SK-N-SH (cell line): ENCODE measurements around the gene OR52N1. TPM values are rescaled to one million over a fixed set of nuclear protein-coding genes. Genes with fewer than 3 reads are reported as not detected.

Experiments
- CTCF ChIA-PET: fragments of 300-600, 350-600 bp; formaldehyde crosslinking; extraction: SDS; loops from one replicate; lab custom pipeline; 2021; lab: Yijun Ruan, JAX
- POLR2A ChIA-PET: fragments of 350-600 bp; sonication (Branson Sonifier 250); formaldehyde crosslinking; extraction: SDS; loops from one replicate; lab custom pipeline; 2020; ENCODE audit warnings: antibody characterized with exemption, inconsistent platforms; lab: Yijun Ruan, JAX
- DNase-seq: peaks from one replicate; pipeline ENCODE4 v3.0.0; 2012
- H2AFZ ChIP-seq: fragments of 200-600 bp; sonication (generic); 2 replicates; pipeline ENCODE4 v1.8.1; 2016; ENCODE audit warnings: antibody characterized with exemption, mild to moderate bottlenecking, low read depth
- H3F3A ChIP-seq: fragments of 200-600 bp; sonication (generic); replicated peaks from 2 replicates; pipeline ENCODE3; 2016; ENCODE audit warnings: antibody characterized with exemption, mild to moderate bottlenecking; ENCODE audit not compliant: insufficient read depth
- H3K27ac ChIP-seq, 2 experiments: fragments of 200-500 bp in 1 of 2; fragments of 200-600 bp in 1 of 2; sonication (Bioruptor generic) in 1 of 2; sonication (generic), shearing (Covaris generic) in 1 of 2; 2 replicates each; pipeline versions ENCODE4 v1.5.1 to v1.6.1; 2014 to 2016; ENCODE audit warnings: low read depth in 2 of 2, inconsistent platforms in 1 of 2, low read length in 1 of 2, mild to moderate bottlenecking in 1 of 2, mixed read lengths in 1 of 2
- H3K27me3 ChIP-seq: fragments of 200-600 bp; sonication (generic), shearing (Covaris generic); 2 replicates; pipeline ENCODE4 v1.6.1; 2016; ENCODE audit warnings: mixed run types; ENCODE audit not compliant: insufficient read depth
- H3K36me3 ChIP-seq, 2 experiments: fragments of 200-500 bp in 1 of 2; fragments of 200-600 bp in 1 of 2; sonication (Bioruptor generic) in 1 of 2; sonication (generic) in 1 of 2; replicated peaks in 1 of 2; 2 replicates each; pipeline versions ENCODE3 to v1.5.1; 2014 to 2016; ENCODE audit warnings: low read length in 1 of 2, mild to moderate bottlenecking in 1 of 2; ENCODE audit not compliant: insufficient read depth in 2 of 2, control insufficient read depth in 1 of 2
- H3K4me1 ChIP-seq, 2 experiments: fragments of 200-500 bp in 1 of 2; fragments of 200-600 bp in 1 of 2; sonication (Bioruptor generic) in 1 of 2; sonication (generic), shearing (Covaris generic) in 1 of 2; 2 replicates each; pipeline versions ENCODE4 v1.5.1 to v1.6.1; 2014 to 2016; ENCODE audit warnings: low read depth in 1 of 2, low read length in 1 of 2, mixed run types in 1 of 2; ENCODE audit not compliant: insufficient read depth in 2 of 2, control insufficient read depth in 1 of 2
- H3K4me2 ChIP-seq: fragments of 200-600 bp; sonication (generic), shearing (Covaris generic); 2 replicates; pipeline ENCODE4 v1.6.1; 2017; ENCODE audit warnings: mixed run types
- H3K4me3 ChIP-seq, 2 experiments: fragments of 200-500 bp in 1 of 2; fragments of 200-600 bp in 1 of 2; sonication (Bioruptor generic) in 1 of 2; sonication (generic), shearing (Covaris generic) in 1 of 2; 2 replicates each; pipeline versions ENCODE4 v1.5.1 to v1.8.1; 2014 to 2016; ENCODE audit warnings: low read depth in 2 of 2, inconsistent platforms in 1 of 2, low read length in 1 of 2, mild to moderate bottlenecking in 1 of 2, mixed read lengths in 1 of 2, moderate library complexity in 1 of 2
- H3K79me2 ChIP-seq: fragments of 200-600 bp; sonication (generic); 2 replicates; pipeline ENCODE4 v1.8.1; 2017; ENCODE audit warnings: mild to moderate bottlenecking; ENCODE audit not compliant: insufficient read depth
- H3K9ac ChIP-seq: fragments of 200-600 bp; sonication (generic); 2 replicates; pipeline ENCODE4 v1.6.1; 2017; ENCODE audit warnings: mixed run types
- H3K9me2 ChIP-seq: fragments of 200-600 bp; sonication (generic); 2 replicates; pipeline ENCODE4 v1.6.1; 2017; ENCODE audit warnings: mixed run types
- H3K9me3 ChIP-seq: fragments of 200-600 bp; sonication (generic); 2 replicates; pipeline ENCODE4 v1.6.1; 2017; ENCODE audit warnings: mixed run types, mild to moderate bottlenecking, moderate library complexity
- H4K20me1 ChIP-seq: fragments of 200-600 bp; sonication (generic); 2 replicates; pipeline ENCODE4 v1.6.1; 2017; ENCODE audit warnings: mild to moderate bottlenecking, mixed run types; ENCODE audit not compliant: insufficient read depth
- CTCF ChIP-seq: fragments of 200-600 bp; sonication (generic); IDR thresholded peaks from 2 replicates; pipeline ENCODE4 v1.6.1; 2017; ENCODE audit warnings: antibody characterized with exemption, mild to moderate bottlenecking, moderate library complexity
- EP300 ChIP-seq, 2 experiments: IDR thresholded peaks; 2 replicates each; pipeline versions ENCODE4 v1.4.0 to v1.6.1; 2012; ENCODE audit warnings: borderline replicate concordance in 1 of 2, low read depth in 1 of 2, low read length in 1 of 2
- FOSL2 ChIP-seq: IDR thresholded peaks from 2 replicates; pipeline ENCODE4 v1.4.0; 2012; ENCODE audit warnings: low read depth, mild to moderate bottlenecking, moderate library complexity, borderline replicate concordance
- FOXJ3 ChIP-seq: sonication (generic); formaldehyde crosslinking; IDR thresholded peaks from 2 replicates; pipeline ENCODE4 v1.5.1; 2020; ENCODE audit warnings: mild to moderate bottlenecking, missing genetic modification reagents
- JUND ChIP-seq: IDR thresholded peaks from 2 replicates; pipeline ENCODE4 v1.4.0; 2012
- MAX ChIP-seq: IDR thresholded peaks from 2 replicates; pipeline ENCODE4 v1.4.0; 2012; ENCODE audit warnings: low read depth
- MEF2A ChIP-seq: IDR thresholded peaks from 2 replicates; pipeline ENCODE4 v1.4.0; 2012; ENCODE audit warnings: low read depth, borderline replicate concordance
- NRF1 ChIP-seq: IDR thresholded peaks from 2 replicates; pipeline ENCODE4 v1.6.1; 2012; ENCODE audit warnings: low read depth, mild to moderate bottlenecking, low read length
- RAD21 ChIP-seq: IDR thresholded peaks from 2 replicates; pipeline ENCODE4 v1.6.1; 2012; ENCODE audit warnings: mild to moderate bottlenecking, low read length
- RXRA ChIP-seq: IDR thresholded peaks from 2 replicates; pipeline ENCODE4 v1.4.0; 2012; ENCODE audit warnings: low read depth, mild to moderate bottlenecking, borderline replicate concordance
- SIN3A ChIP-seq: IDR thresholded peaks from 2 replicates; pipeline ENCODE4 v1.6.1; 2012; ENCODE audit warnings: low read depth, mild to moderate bottlenecking, low read length, moderate library complexity, borderline replicate concordance
- TAF1 ChIP-seq: IDR thresholded peaks from 2 replicates; pipeline ENCODE4 v1.6.1; 2012; ENCODE audit warnings: low read depth, mild to moderate bottlenecking, low read length, moderate library complexity, borderline replicate concordance
- TCF12 ChIP-seq: IDR thresholded peaks from 2 replicates; pipeline ENCODE4 v1.4.0; 2012
- TEAD4 ChIP-seq: IDR thresholded peaks from 2 replicates; pipeline ENCODE4 v1.4.0; 2012; ENCODE audit warnings: mild to moderate bottlenecking, borderline replicate concordance; ENCODE audit not compliant: insufficient read depth
- YY1 ChIP-seq: IDR thresholded peaks from 2 replicates; pipeline ENCODE4 v1.4.0; 2012; ENCODE audit warnings: low read depth, mild to moderate bottlenecking
- WGBS: methylation state at CpG from one replicate; pipeline ENCODE4 v1.1.6; 2017; ENCODE audit warnings: low lambda C conversion rate; 5-methylcytosine and 5-hydroxymethylcytosine counted together
- polyA plus RNA-seq, 3 experiments: library from polyadenylated mRNA; depleted of rRNA; stranded (reverse); fragments of >200 nt; gene quantifications; 2 replicates each; pipeline ENCODE4 v1.2.3, GENCODE V29; 2012

The OR52N1 gene
- polyA plus RNA-seq, 1 of the 3 experiments (the other 2 are of a cell fraction): not detected

GRCh38 chr11:5818245-5818886 lies 27.3 kb upstream of the OR52N1 start (continued):
- TF ChIP-seq TEAD4 (no peak), FOSL2 (no peak)

- Histone ChIP-seq H3K27me3 (peaks cover 6% of the 10 kb centered on the region; the same call in 1 of the 2 replicates), H4K20me1 (no peaks in the 10 kb centered on the region), H3K9me2 (no peaks in the 10 kb centered on the region), H3K4me2 (no peak overlapping the region), H3K4me1 (no peaks in the 10 kb centered on the region), H3K36me3 (no peaks in the 10 kb centered on the region), H3F3A (no peaks in the 10 kb centered on the region), H3K4me3 (no peak overlapping the region), H3K27ac (no peak overlapping the region), H3K9me3 (no peaks in the 10 kb centered on the region), H3K9ac (no peak overlapping the region), H2AFZ (no peak overlapping the region), H3K79me2 (no peaks in the 10 kb centered on the region)
- DNase-seq: no peak
- WGBS: 2% methylated on average over 4 of the region's 4 CpGs
- ChIA-PET CTCF (interaction anchor here (1.5 kb wide), 1 partner anchor 339 kb away, joined by 3 read pairs; no protein-coding TSS in a partner anchor), POLR2A (no interaction called here)
- TF ChIP-seq FOXJ3 (CRISPR knock-in tag) (no peak), TEAD4 (no peak), MEF2A (no peak), EP300 (IDR thresholded peaks at IDR 0.05; ENCODE audit: borderline replicate concordance in 1 of 2, low read depth in 1 of 2, low read length in 1 of 2) (no peak), YY1 (no peak), RAD21 (no peak), NRF1 (no peak)
These were observed 24.5 kb upstream of the OR52N1 start for GRCh38 chr11:5815534-5815933.

GRCh38 chr11:5809905-5810795 lies 19.1 kb upstream of the OR52N1 start:
- no peaks in the 10 kb centered on the region for H3F3A ChIP-seq
- no peak overlapping the region for H3K4me2 ChIP-seq
- DNase-seq: no peak
- no peaks in the 10 kb centered on the region for H3K36me3 ChIP-seq
- no peaks in the 10 kb centered on the region for H3K9me3 ChIP-seq
- TF ChIP-seq JUND: no peak
- no peak for TF ChIP-seq MAX
- no peak for TF ChIP-seq SIN3A
- TF ChIP-seq TCF12: no peak
- no peak for TF ChIP-seq CTCF
- TF ChIP-seq RXRA: no peak
- no peak for TF ChIP-seq TAF1
- no peaks in the 10 kb centered on the region for H3K9me2 ChIP-seq
- peaks cover 38% of the 10 kb centered on the region; the same call in 1 of the 2 replicates for H3K27me3 ChIP-seq
- H3K79me2 ChIP-seq: no peaks in the 10 kb centered on the region
- H3K9ac ChIP-seq: no peak overlapping the region
- WGBS: 13% methylated on average over 6 of the region's 6 CpGs
- H3K27ac ChIP-seq: no peak overlapping the region
- H4K20me1 ChIP-seq: no peaks in the 10 kb centered on the region
- H2AFZ ChIP-seq: no peak overlapping the region
- POLR2A ChIA-PET: no interaction called here
- H3K4me1 ChIP-seq: peaks cover 0 to 4% of the 10 kb centered on the region in 2 experiments; a peak in 1 of 4 replicates
- no peak overlapping the region for H3K4me3 ChIP-seq
- CTCF ChIA-PET: interaction anchor here (0.8 to 1.8 kb wide), 6 partner anchors 7 to 334 kb away, joined by 3 to 5 read pairs (median 3); no protein-coding TSS in a partner anchor
